ENCODE results near the gene ECHDC3. TPM values are rescaled to one million over a fixed set of nuclear protein-coding genes. Genes with fewer than 3 reads are reported as not detected.
"Not testable (repeated sequence)": the region's sequence is repeated elsewhere in the genome, so short reads cannot be mapped to it uniquely, and the experiment has no call there.

ECHDC3 gene
- total RNA-seq, 1 experiment from 2014 or later, result 4.3 TPM

GRCh38 chr10:11715815-11716494 lies 26.2 kb upstream of the ECHDC3 start:
- no peak for DNase-seq (ENCODE audit: low read depth)

GRCh38 chr10:11716686-11717085 lies 25.5 kb upstream of the ECHDC3 start:
- DNase-seq (ENCODE audit: low read depth), result peak; percentile 11

- DNase-seq (ENCODE audit: low read depth), result peak; percentile 13
Observed at GRCh38 chr10:11719496-11720259, 22.5 kb upstream of the ECHDC3 start.

GRCh38 chr10:11720260-11720741 lies 21.9 kb upstream of the ECHDC3 start:
- no peak for DNase-seq (ENCODE audit: low read depth)

- no peak for DNase-seq (ENCODE audit: low read depth)
Observed at GRCh38 chr10:11721806-11722205, 20.4 kb upstream of the ECHDC3 start.

GRCh38 chr10:11723359-11723758 lies 18.8 kb upstream of the ECHDC3 start:
- DNase-seq (ENCODE audit: low read depth), result no peak

- peak; percentile 59 for DNase-seq (ENCODE audit: low read depth)
Observed at GRCh38 chr10:11724938-11725776, 17.0 kb upstream of the ECHDC3 start.

- DNase-seq (ENCODE audit: low read depth), result no peak
Observed at GRCh38 chr10:11725912-11726311, 16.3 kb upstream of the ECHDC3 start.

GRCh38 chr10:11727563-11727962 lies 14.6 kb upstream of the ECHDC3 start:
- no peak for DNase-seq (ENCODE audit: low read depth)

- DNase-seq (ENCODE audit: low read depth), result no peak
Observed at GRCh38 chr10:11728353-11728752, 13.8 kb upstream of the ECHDC3 start.

GRCh38 chr10:11729790-11730315 lies 12.3 kb upstream of the ECHDC3 start:
- no peak for DNase-seq (ENCODE audit: low read depth)

GRCh38 chr10:11730779-11731178 lies 11.4 kb upstream of the ECHDC3 start:
- no peak for DNase-seq (ENCODE audit: low read depth)

GRCh38 chr10:11736767-11737166 lies 5.4 kb upstream of the ECHDC3 start:
- DNase-seq (ENCODE audit: low read depth), result not testable (repeated sequence)

GRCh38 chr10:11737258-11738032 lies 4.7 kb upstream of the ECHDC3 start:
- not testable (repeated sequence) for DNase-seq (ENCODE audit: low read depth)

- DNase-seq (ENCODE audit: low read depth), result no peak
Observed at GRCh38 chr10:11740907-11741306, 1.3 kb upstream of the ECHDC3 start.

- DNase-seq (ENCODE audit: low read depth), result no peak
Observed at GRCh38 chr10:11741608-11742007, 574 bp upstream of the ECHDC3 start.

GRCh38 chr10:11742779-11743298 lies 657 bp downstream of the ECHDC3 start:
- no peak for DNase-seq (ENCODE audit: low read depth)

- no peak for DNase-seq (ENCODE audit: low read depth)
Observed at GRCh38 chr10:11743461-11744338, 1.5 kb downstream of the ECHDC3 start.

- no peak for DNase-seq (ENCODE audit: low read depth)
Observed at GRCh38 chr10:11745045-11745444, 2.9 kb downstream of the ECHDC3 start.

Data from HT1080 (cell line).